Common myeloid progenitor, CD34-positive (primary cell): ENCODE data around the gene TOX4.

Experiments
- CTCF ChIA-PET: fragments of 350-600 bp; sonication (Branson Sonifier 250); formaldehyde crosslinking; loops from one replicate; lab custom pipeline; 2021; ENCODE audit warnings: antibody characterized with exemption; lab: Charles Lee
- POLR2A ChIA-PET: fragments of 350-600 bp; sonication (Branson Sonifier 250); formaldehyde crosslinking; loops from one replicate; lab custom pipeline; 2021; ENCODE audit warnings: antibody characterized with exemption; lab: Charles Lee
- DNase-seq, 3 donors: peaks; one replicate each; pipeline versions ENCODE4 v3.0.0 to v3.0.0-alpha.2; 2013
- H3K27ac ChIP-seq, 2 experiments: 1 replicate in 1 of 2; 2 replicates in 1 of 2; pipeline ENCODE4 v1.7.0; 2013; ENCODE audit warnings: inconsistent platforms in 2 of 2, low read length in 2 of 2, mild to moderate bottlenecking in 2 of 2, low read depth in 1 of 2, moderate library complexity in 1 of 2; ENCODE audit not compliant: severe bottlenecking in 2 of 2, insufficient read depth in 1 of 2, poor library complexity in 1 of 2
- H3K27me3 ChIP-seq, 5 experiments: replicated peaks in 2 of 5; 1 replicate in 3 of 5; 2 replicates in 2 of 5; pipeline versions ENCODE4 v1.6.1 to v1.7.0; 2013; ENCODE audit warnings: low read length in 4 of 5, mild to moderate bottlenecking in 2 of 5, moderate library complexity in 2 of 5, inconsistent platforms in 1 of 5; ENCODE audit not compliant: insufficient read depth in 5 of 5, control insufficient read depth in 4 of 5
- H3K36me3 ChIP-seq, 4 experiments: 1 replicate in 2 of 4; 2 replicates in 2 of 4; pipeline versions ENCODE4 v1.6.1 to v1.7.0; 2013; ENCODE audit warnings: low read length in 3 of 4, control low read depth in 1 of 4, mild to moderate bottlenecking in 1 of 4; ENCODE audit not compliant: control insufficient read depth in 4 of 4, insufficient read depth in 4 of 4
- H3K4me1 ChIP-seq, 4 experiments: 1 replicate in 3 of 4; 2 replicates in 1 of 4; pipeline versions ENCODE4 v1.6.1 to v1.7.1; 2013; ENCODE audit warnings: low read length in 3 of 4, mild to moderate bottlenecking in 3 of 4, control low read depth in 1 of 4, inconsistent platforms in 1 of 4, moderate library complexity in 1 of 4; ENCODE audit not compliant: control insufficient read depth in 4 of 4, insufficient read depth in 4 of 4; ENCODE audit errors: control extremely low read depth in 1 of 4
- H3K4me3 ChIP-seq, 7 experiments: 1 replicate in 4 of 7; 2 replicates in 3 of 7; pipeline versions ENCODE4 v1.5.1 to v1.7.0; 2013; ENCODE audit warnings: mild to moderate bottlenecking in 7 of 7, low read length in 6 of 7, moderate library complexity in 6 of 7, inconsistent platforms in 2 of 7, low read depth in 2 of 7, control low read depth in 1 of 7; ENCODE audit not compliant: insufficient read depth in 4 of 7, control insufficient read depth in 1 of 7; ENCODE audit errors: extremely low read depth in 1 of 7
- H3K9me3 ChIP-seq, 5 experiments: 1 replicate in 4 of 5; 2 replicates in 1 of 5; pipeline versions ENCODE4 v1.6.1 to v1.7.1; 2013; ENCODE audit warnings: low read length in 4 of 5, mild to moderate bottlenecking in 2 of 5, inconsistent platforms in 1 of 5, low read depth in 1 of 5, moderate library complexity in 1 of 5; ENCODE audit not compliant: control insufficient read depth in 4 of 5, insufficient read depth in 2 of 5; ENCODE audit errors: control extremely low read depth in 1 of 5
- WGBS: methylation state at CpG from one replicate; pipeline ENCODE4 v1.1.5; 2013; ENCODE audit not compliant: insufficient coverage; 5-methylcytosine and 5-hydroxymethylcytosine counted together

The TOX4 gene

DNA sequence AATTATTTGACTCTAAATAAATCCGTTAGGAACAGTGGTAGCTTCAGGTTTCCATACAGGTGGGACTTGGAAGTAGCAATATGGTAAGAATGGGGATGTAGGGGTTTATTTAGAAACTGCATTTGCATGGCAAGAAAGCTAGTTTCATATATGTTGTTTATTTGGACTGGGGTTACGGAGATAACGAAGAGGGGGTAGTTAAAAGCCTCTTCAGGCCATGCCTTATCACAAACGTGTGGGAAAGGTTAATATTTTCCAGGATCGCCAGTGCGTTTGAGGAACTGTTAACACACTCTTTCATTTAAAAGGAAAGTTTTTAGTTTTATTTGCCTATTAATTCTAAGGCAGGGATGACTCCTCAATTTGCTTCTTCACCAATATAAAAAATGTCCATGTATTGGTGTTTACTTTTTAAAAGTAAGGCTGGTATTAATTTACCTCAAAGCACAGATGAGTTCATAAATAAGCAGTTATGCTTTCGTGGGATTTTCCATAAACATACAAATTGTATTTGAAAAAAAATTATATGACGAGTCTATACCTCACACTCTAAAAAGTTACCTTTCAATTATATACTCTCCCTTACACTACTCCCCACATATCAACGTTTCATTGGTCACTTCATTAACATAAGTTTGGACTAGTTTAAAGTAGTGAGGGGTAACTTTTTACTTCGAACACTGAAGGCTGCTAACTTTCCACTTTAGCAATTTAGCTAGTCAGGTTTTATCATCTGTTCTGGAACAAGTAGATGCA lies 1.1 kb upstream of the TOX4 start:
- WGBS = 100% methylated on average over 2 of the region's 10 CpGs
- H3K4me1 ChIP-seq = peaks cover 12 to 19% (median 15%) of the 10 kb centered on the region in 4 experiments
- no peak for DNase-seq
- ChIA-PET POLR2A (interaction anchor here (0.7 to 1.8 kb wide), 4 partner anchors 10 to 244 kb away, joined by 3 to 11 read pairs (median 5); partner anchors contain the start of gene CHD8), CTCF (interaction anchor here (1.6 to 3.4 kb wide), 4 partner anchors 9 to 22 kb away, joined by 5 to 23 read pairs (median 19); partner anchors contain the start of gene CHD8)
- H3K36me3 ChIP-seq = peaks cover 4 to 22% (median 8%) of the 10 kb centered on the region in 4 experiments
- H3K27ac ChIP-seq = peak overlapping the region; percentile 69 to 97
- H3K27me3 ChIP-seq = no peaks in the 10 kb centered on the region
- peak overlapping the region; percentile 24 to 100 (median 98) for H3K4me3 ChIP-seq
- H3K9me3 ChIP-seq = no peaks in the 10 kb centered on the region

DNA sequence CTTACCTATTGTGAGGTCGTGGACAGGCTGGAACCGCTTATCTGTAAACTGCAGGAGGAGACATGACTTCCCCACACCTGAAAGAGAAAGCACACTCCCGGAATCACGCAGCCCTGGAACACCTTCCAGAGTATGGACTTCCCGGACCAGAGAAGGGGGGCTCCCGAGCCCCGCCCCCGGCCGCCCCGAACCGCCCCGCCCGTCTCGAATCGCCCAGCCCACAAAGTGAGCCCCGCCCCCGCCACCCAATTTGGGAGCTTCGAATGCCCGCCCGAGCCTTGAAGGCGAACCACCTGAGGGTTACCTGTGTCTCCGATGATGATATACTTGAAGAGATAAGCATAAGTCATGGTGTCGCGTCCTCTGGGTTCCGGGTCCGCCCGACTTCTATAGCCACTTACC lies 471 bp upstream of the TOX4 start:
- peak in 1 of 3 donors; percentile 83 for DNase-seq
- Histone ChIP-seq H3K27me3 (no peaks in the 10 kb centered on the region), H3K4me1 (peaks cover 12 to 19% (median 15%) of the 10 kb centered on the region in 4 experiments), H3K36me3 (peaks cover 4 to 22% (median 8%) of the 10 kb centered on the region in 4 experiments), H3K9me3 (no peaks in the 10 kb centered on the region), H3K4me3 (peak overlapping the region; percentile 82 to 100 (median 98)), H3K27ac (peak overlapping the region; percentile 69 to 97)
- ChIA-PET POLR2A (interaction anchor here (0.7 to 1.8 kb wide), 4 partner anchors 10 to 245 kb away, joined by 3 to 11 read pairs (median 5); partner anchors contain the start of gene CHD8), CTCF (interaction anchor here (1.4 to 3.4 kb wide), 5 partner anchors 10 to 32 kb away, joined by 5 to 23 read pairs (median 17); partner anchors contain the start of gene CHD8)
- 0% methylated on average over 17 of the region's 27 CpGs for WGBS

DNA sequence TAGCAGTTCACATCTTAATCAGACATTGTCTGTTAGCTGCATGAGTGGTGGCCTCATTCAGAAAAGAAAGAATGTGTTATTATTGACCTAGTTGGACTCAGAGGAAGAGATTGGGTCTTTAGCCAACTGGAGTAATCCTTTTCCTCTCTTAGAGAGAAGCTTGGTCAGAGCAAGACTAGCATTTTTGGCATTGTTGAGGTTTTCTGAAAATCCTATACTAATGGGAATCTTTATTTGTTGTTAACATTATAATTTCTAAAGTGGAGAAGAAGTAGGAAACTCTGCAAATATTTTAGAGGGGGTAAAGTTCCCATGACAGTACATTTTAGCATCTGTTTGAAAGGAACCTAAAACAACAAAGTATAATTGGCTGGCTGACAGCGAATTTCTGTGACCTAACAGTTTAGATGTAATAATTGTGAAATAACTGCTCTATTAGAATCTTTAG lies 9.7 kb downstream of the TOX4 start:
- Histone ChIP-seq H3K27me3 (no peaks in the 10 kb centered on the region), H3K27ac (no peak overlapping the region), H3K4me1 (no peaks in the 10 kb centered on the region), H3K9me3 (no peaks in the 10 kb centered on the region), H3K4me3 (no peak overlapping the region), H3K36me3 (peaks cover 15 to 40% (median 27%) of the 10 kb centered on the region in 4 experiments)
- WGBS = 100% methylated on average over 1 of the region's 1 CpG
- CTCF ChIA-PET = interaction anchor here (2.0 to 3.4 kb wide), 2 partner anchors 9 to 12 kb away, joined by 13 to 21 read pairs; partner anchors contain the start of gene TOX4
- DNase-seq = no peak
- POLR2A ChIA-PET = no interaction called here

DNA sequence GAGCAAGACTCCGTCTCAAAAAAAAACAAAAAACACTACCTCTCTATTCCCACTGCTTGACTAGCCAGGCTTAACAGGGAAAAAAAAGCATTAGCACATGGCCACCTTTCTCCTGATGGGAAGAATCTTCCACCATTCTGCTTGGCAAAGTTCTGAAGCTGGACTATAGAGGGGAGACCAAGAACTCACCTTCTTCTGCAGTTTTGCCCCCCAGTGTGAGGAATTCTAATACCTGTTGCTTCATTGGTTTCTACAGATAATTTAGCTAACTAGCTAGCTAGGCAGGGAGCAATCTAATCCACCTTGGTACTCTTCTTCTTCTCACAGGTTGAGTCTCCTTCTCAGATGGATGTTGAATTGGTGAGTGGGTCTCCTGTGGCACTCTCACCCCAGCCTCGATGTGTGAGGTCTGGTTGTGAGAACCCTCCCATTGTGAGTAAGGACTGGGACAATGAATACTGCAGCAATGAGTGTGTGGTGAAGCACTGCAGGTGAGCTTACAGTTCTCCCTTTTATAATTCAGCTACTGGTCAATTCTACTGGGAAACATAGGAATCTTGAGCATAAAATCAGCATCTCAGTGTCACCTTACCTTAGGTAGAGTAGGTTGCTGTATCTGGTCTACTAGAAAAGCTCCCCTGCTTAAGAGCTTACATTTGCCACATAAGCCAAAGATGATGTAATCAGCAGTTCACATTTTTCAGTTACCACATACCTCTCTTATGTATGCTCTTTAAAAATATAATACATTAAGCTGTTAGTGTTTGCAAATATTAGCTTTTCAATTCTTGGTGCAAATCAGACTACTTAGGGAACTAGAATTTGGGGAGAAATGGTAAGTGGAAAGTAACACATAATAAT lies 18.1 kb downstream of the TOX4 start:
- no peak overlapping the region for H3K27ac ChIP-seq
- H3K4me3 ChIP-seq = no peak overlapping the region
- no peaks in the 10 kb centered on the region for H3K9me3 ChIP-seq
- H3K27me3 ChIP-seq = no peaks in the 10 kb centered on the region
- no peak for DNase-seq
- H3K4me1 ChIP-seq = no peaks in the 10 kb centered on the region
- peaks cover 22 to 80% (median 58%) of the 10 kb centered on the region in 4 experiments for H3K36me3 ChIP-seq
- 100% methylated on average over 1 of the region's 2 CpGs for WGBS
- POLR2A ChIA-PET = no interaction called here
- CTCF ChIA-PET = interaction anchor here (0.8 to 9.5 kb wide), 3 partner anchors 19 to 63 kb away, joined by 3 to 130 read pairs (median 3); partner anchors contain the start of gene SALL2

GRCh38 chr14:21496453-21496852 lies 19.5 kb downstream of the TOX4 start:
- no peak overlapping the region for H3K27ac ChIP-seq
- DNase-seq = no peak
- H3K4me3 ChIP-seq = no peak overlapping the region
- WGBS = 100% methylated on average over 2 of the region's 2 CpGs
- peaks cover 22 to 80% (median 63%) of the 10 kb centered on the region in 4 experiments for H3K36me3 ChIP-seq
- no peaks in the 10 kb centered on the region for H3K9me3 ChIP-seq
- CTCF ChIA-PET = interaction anchor here (0.6 to 9.5 kb wide), 3 partner anchors 22 to 62 kb away, joined by 3 to 130 read pairs (median 8); no protein-coding TSS in a partner anchor
- POLR2A ChIA-PET = no interaction called here
- no peaks in the 10 kb centered on the region for H3K4me1 ChIP-seq
- no peaks in the 10 kb centered on the region for H3K27me3 ChIP-seq

DNA sequence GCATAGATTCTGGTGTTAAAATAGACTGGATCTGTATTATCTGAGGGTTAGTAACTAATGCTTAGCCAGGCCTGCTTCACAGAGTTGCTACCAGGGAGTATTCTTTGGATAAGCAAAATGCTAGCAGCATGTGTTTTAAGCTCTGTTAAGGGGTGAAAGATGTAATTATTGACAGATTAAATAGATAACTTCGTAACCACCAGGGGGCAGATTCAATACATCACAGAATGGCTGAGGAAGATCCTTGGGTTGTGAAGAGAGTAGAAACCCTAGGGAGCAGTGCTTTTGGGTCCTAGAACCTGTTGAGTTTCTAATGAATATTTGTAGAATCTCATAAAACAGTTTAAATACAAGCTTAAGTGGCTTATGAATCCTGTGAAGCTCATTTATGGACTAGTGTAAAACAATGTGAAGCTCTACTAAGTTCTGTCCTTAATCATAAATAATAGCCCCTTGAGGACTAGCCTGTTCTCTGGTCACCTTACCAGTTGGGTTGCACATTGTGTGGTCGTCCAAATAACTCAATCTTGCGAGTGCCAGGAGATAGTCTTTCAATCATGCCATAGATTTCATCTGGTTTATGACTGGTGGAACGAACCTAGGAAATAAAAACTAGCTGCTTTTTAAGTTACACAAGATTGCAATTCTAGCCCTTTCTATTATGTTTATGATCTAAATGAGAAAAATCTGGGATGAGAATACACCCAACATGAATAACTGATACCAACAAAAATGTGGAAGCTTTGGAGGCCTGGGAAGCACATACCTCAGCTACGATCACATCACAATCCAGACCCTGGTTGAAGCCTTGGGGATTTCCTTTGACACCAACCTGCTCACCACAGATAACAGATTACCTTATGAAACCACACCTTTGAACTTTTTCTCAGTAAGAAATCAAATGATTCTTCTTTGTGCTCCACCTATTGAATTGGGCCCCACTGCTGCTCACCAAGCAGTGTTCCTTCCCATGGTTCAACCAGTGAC lies 21.8 kb downstream of the TOX4 start:
- H3K36me3 ChIP-seq = peaks cover 30 to 88% (median 74%) of the 10 kb centered on the region in 4 experiments
- H3K4me1 ChIP-seq = no peaks in the 10 kb centered on the region
- no peaks in the 10 kb centered on the region for H3K9me3 ChIP-seq
- WGBS = 80% methylated on average over 1 of the region's 5 CpGs
- no peaks in the 10 kb centered on the region for H3K27me3 ChIP-seq
- H3K4me3 ChIP-seq = no peak overlapping the region
- ChIA-PET POLR2A (interaction anchor here (0.5 to 1.5 kb wide), 6 partner anchors 9 to 241 kb away, joined by 3 to 12 read pairs (median 3); partner anchors contain the start of genes METTL3 and SALL2), CTCF (interaction anchor here (0.7 to 9.5 kb wide), 19 partner anchors 8 to 283 kb away, joined by 3 to 130 read pairs (median 7); partner anchors contain the start of genes METTL3, RAB2B, SALL2 and TOX4)
- peak; percentile 68 to 87 (median 82) for DNase-seq
- no peak overlapping the region for H3K27ac ChIP-seq
